Endothelial cell (in vitro differentiated cells): ENCODE data around the gene RPL4. TPM values are rescaled to one million over a fixed set of nuclear protein-coding genes. Genes with fewer than 3 reads are reported as not detected.
A peak's percentile ranks its signal among the peaks of the same experiment; 100 is the strongest.
"Not testable (repeated sequence)": the region's sequence is repeated elsewhere in the genome, so short reads cannot be mapped to it uniquely, and the experiment has no call there.

Experiments
- DNase-seq: peaks from one replicate; pipeline ENCODE4 v3.0.0; 2021; ENCODE audit warnings: low spot score
- H3K27ac Mint-ChIP-seq: one replicate; pipeline ENCODE4 v1.8.0; 2021; ENCODE audit warnings: mixed read lengths, inconsistent platforms; ENCODE audit not compliant: unreplicated experiment
- H3K27me3 Mint-ChIP-seq: one replicate; pipeline ENCODE4 v1.8.0; 2021; ENCODE audit warnings: mild to moderate bottlenecking, moderate library complexity, mixed read lengths, inconsistent platforms; ENCODE audit not compliant: unreplicated experiment
- H3K36me3 Mint-ChIP-seq: one replicate; pipeline ENCODE4 v1.8.0; 2021; ENCODE audit warnings: mild to moderate bottlenecking, low read depth, mixed read lengths, inconsistent platforms; ENCODE audit not compliant: unreplicated experiment
- H3K4me1 Mint-ChIP-seq: one replicate; pipeline ENCODE4 v1.8.0; 2021; ENCODE audit warnings: mild to moderate bottlenecking, mixed read lengths, inconsistent platforms; ENCODE audit not compliant: unreplicated experiment
- H3K4me3 Mint-ChIP-seq: one replicate; pipeline ENCODE4 v1.8.0; 2021; ENCODE audit warnings: mild to moderate bottlenecking, mixed read lengths, inconsistent platforms; ENCODE audit not compliant: unreplicated experiment
- H3K9me3 Mint-ChIP-seq: one replicate; pipeline ENCODE4 v1.8.0; 2021; ENCODE audit warnings: mixed read lengths, inconsistent platforms; ENCODE audit not compliant: unreplicated experiment
- total RNA-seq: library from RNA; stranded (reverse); fragmentation: NEBNext Ultra II Directional; extraction: Animal tissue kit (Norgen Biotek cat#: 25700); gene quantifications from one replicate; pipeline ENCODE4 v1.2.1, GENCODE V29; 2021; ENCODE audit not compliant: unreplicated experiment
- TF ChIP-seq, protein P1 (sequence below): fragments of 200-600 bp; sonication (generic); IDR thresholded peaks from one replicate; pipeline ENCODE4 v1.5.0; 2021; ENCODE audit warnings: antibody characterized with exemption; ENCODE audit not compliant: unreplicated experiment

The RPL4 gene
- total RNA-seq, 1 donor from 2014 or later = 3,652 TPM

- peaks cover 11% of the 10 kb centered on the region for H3K27me3 Mint-ChIP-seq
- H3K4me1 Mint-ChIP-seq = peaks cover 32% of the 10 kb centered on the region
- peak overlapping the region; percentile 16 for H3K27ac Mint-ChIP-seq
- no peaks in the 10 kb centered on the region for H3K9me3 Mint-ChIP-seq
- DNase-seq = no peak
- H3K36me3 Mint-ChIP-seq = peaks cover 34% of the 10 kb centered on the region
- TF ChIP-seq, protein P1, sequence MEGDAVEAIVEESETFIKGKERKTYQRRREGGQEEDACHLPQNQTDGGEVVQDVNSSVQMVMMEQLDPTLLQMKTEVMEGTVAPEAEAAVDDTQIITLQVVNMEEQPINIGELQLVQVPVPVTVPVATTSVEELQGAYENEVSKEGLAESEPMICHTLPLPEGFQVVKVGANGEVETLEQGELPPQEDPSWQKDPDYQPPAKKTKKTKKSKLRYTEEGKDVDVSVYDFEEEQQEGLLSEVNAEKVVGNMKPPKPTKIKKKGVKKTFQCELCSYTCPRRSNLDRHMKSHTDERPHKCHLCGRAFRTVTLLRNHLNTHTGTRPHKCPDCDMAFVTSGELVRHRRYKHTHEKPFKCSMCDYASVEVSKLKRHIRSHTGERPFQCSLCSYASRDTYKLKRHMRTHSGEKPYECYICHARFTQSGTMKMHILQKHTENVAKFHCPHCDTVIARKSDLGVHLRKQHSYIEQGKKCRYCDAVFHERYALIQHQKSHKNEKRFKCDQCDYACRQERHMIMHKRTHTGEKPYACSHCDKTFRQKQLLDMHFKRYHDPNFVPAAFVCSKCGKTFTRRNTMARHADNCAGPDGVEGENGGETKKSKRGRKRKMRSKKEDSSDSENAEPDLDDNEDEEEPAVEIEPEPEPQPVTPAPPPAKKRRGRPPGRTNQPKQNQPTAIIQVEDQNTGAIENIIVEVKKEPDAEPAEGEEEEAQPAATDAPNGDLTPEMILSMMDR = no peak
- no peak overlapping the region for H3K4me3 Mint-ChIP-seq
Measured at GRCh38 chr15:66476535-66476934, 28.1 kb downstream of the RPL4 start.

GRCh38 chr15:66474963-66475362, 29.7 kb downstream of the RPL4 start:
- H3K4me3 Mint-ChIP-seq = no peak overlapping the region
- no peaks in the 10 kb centered on the region for H3K9me3 Mint-ChIP-seq
- H3K27ac Mint-ChIP-seq = peak overlapping the region; percentile 14
- H3K4me1 Mint-ChIP-seq = peaks cover 44% of the 10 kb centered on the region
- TF ChIP-seq, protein P1 = no peak
- DNase-seq = no peak
- H3K27me3 Mint-ChIP-seq = peaks cover 7% of the 10 kb centered on the region
- peaks cover 27% of the 10 kb centered on the region for H3K36me3 Mint-ChIP-seq

- Mint-ChIP-seq H3K9me3 (no peaks in the 10 kb centered on the region), H3K27me3 (peaks cover 5% of the 10 kb centered on the region), H3K36me3 (peaks cover 27% of the 10 kb centered on the region), H3K27ac (peak overlapping the region; percentile 21), H3K4me3 (no peak overlapping the region), H3K4me1 (peaks cover 49% of the 10 kb centered on the region)
- TF ChIP-seq, protein P1 = no peak
- DNase-seq = no peak
Measured at GRCh38 chr15:66474135-66474534, 30.5 kb downstream of the RPL4 start.

DNA sequence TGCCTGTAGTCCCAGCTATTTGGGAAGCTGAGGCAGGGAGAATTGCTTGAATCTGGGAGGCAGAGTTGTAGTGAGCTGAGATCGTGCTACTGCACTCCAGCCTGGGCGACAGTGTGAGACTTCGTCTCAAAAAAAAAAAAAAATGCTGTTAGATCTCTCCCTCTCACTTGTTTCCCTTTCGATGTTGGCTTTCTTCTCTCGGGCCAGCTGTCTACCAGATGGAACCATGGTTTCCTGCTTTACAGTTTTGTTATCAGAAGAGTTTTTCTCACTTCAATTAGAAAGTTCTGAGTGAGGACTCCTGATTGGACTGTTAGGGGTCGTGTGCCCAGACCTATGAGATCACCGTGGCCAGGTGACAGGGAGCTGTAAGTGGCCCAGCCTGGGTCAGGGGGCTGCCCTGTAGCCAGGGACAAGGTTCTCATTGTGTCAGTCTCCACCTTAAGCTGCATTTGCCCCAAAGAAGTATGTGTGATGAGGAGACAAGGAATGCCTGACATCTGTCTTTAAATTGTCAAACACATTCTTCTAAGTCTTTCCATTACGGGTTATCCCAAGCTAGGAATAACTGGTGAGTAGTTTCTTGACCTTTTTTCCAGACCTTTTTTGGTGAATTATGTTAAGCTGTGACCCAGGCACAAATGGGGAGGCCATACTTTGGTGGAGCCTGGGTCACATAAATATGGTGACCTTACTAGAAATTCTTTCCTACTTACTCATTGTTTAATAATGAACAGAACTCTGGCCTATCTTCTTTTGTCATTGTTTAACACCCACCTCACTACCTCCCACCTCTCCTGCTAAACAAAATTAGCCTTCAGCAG, 32.3 kb downstream of the RPL4 start:
- H3K36me3 Mint-ChIP-seq = peaks cover 29% of the 10 kb centered on the region
- DNase-seq = no peak
- peaks cover 49% of the 10 kb centered on the region for H3K4me1 Mint-ChIP-seq
- TF ChIP-seq, protein P1 = no peak
- peak overlapping the region; percentile 84 for H3K27ac Mint-ChIP-seq
- H3K27me3 Mint-ChIP-seq = peaks cover 4% of the 10 kb centered on the region
- no peak overlapping the region for H3K4me3 Mint-ChIP-seq
- H3K9me3 Mint-ChIP-seq = no peaks in the 10 kb centered on the region

DNA sequence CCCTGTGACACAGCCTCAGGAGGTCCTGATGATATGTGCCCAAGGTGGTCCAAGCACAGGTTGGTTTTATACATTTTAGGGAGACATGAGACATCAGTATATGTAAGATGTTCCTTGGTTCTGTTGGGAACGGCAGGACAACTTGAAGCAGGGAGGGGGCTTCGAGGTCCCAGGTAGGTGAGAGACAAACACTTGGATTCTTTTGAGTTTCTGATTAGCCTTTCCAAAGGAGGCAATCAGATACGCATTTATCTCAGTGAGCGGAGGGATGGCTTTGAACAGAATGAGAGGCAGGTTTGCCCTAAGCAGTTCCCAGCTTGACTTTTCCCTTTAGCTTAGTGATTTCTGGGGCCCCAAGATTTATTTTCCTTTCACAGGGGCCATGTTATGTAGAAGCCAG, 33.8 kb downstream of the RPL4 start:
- not testable (repeated sequence) for H3K27me3 Mint-ChIP-seq, H3K4me3 Mint-ChIP-seq, H3K9me3 Mint-ChIP-seq, DNase-seq
- Mint-ChIP-seq H3K36me3 (peaks cover 23% of the 10 kb centered on the region), H3K27ac (peak overlapping the region; percentile 61), H3K4me1 (peaks cover 41% of the 10 kb centered on the region)

- H3K4me1 Mint-ChIP-seq = peaks cover 21% of the 10 kb centered on the region
- not testable (repeated sequence) for H3K4me3 Mint-ChIP-seq, H3K9me3 Mint-ChIP-seq, H3K27ac Mint-ChIP-seq, DNase-seq, H3K27me3 Mint-ChIP-seq
- peaks cover 24% of the 10 kb centered on the region for H3K36me3 Mint-ChIP-seq
Measured at GRCh38 chr15:66467162-66468040, 37.3 kb downstream of the RPL4 start.

DNA sequence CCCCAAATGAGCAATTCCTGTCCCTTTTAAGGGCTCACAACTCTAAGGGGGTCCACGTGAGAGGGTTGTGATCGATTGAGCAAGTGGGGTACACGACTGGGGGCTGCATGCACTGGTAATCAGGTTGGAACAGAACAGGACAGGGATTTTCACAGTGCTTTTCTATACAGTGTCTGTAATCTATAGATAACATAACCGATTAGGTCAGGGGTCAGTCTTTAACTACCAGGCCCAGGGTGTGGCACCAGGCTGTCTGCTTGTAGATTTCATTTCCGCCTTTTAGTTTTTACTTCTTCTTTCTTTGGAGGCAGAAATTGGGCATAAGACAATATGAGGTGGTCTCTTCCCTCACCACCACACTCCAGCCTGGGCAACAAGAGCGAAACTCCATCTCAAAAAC, 39.4 kb downstream of the RPL4 start:
- peaks cover 17% of the 10 kb centered on the region for H3K4me1 Mint-ChIP-seq
- H3K4me3 Mint-ChIP-seq = peak overlapping the region; percentile 27
- H3K36me3 Mint-ChIP-seq = peaks cover 39% of the 10 kb centered on the region
- not testable (repeated sequence) for DNase-seq, H3K9me3 Mint-ChIP-seq, H3K27me3 Mint-ChIP-seq, H3K27ac Mint-ChIP-seq
